HepG2 (cell line): ENCODE results near the gene ZNF416. TPM values are rescaled to one million over a fixed set of nuclear protein-coding genes. Genes with fewer than 3 reads are reported as not detected.

Source experiments
- CENPX ChIP-seq: sonication (generic); formaldehyde crosslinking; IDR thresholded peaks from 2 replicates; pipeline ENCODE4 v1.9.0; 2021; ENCODE audit warnings: mild to moderate bottlenecking, missing genetic modification reagents, moderate library complexity
- DPF2 ChIP-seq: sonication (generic); formaldehyde crosslinking; IDR thresholded peaks from 2 replicates; pipeline ENCODE4 v1.4.0; 2020; ENCODE audit warnings: mild to moderate bottlenecking, low read depth, missing genetic modification reagents, borderline replicate concordance
- ESRRA ChIP-seq: sonication (generic); formaldehyde crosslinking; IDR thresholded peaks from 2 replicates; pipeline ENCODE4 v1.5.1; 2020; ENCODE audit warnings: mild to moderate bottlenecking, low read depth, missing genetic modification reagents
- ETV5 ChIP-seq: IDR thresholded peaks from 2 replicates; pipeline ENCODE4 v1.6.1; 2018; ENCODE audit warnings: missing biosample characterization, missing genetic modification reagents, inconsistent platforms, borderline replicate concordance
- HHEX ChIP-seq: IDR thresholded peaks from 2 replicates; pipeline ENCODE4 v1.6.1; 2016; ENCODE audit warnings: control low read depth
- KAT7 ChIP-seq: IDR thresholded peaks from 2 replicates; pipeline ENCODE4 v1.6.1; 2018; ENCODE audit warnings: borderline replicate concordance, missing compliant biosample characterization
- MBNL3 ChIP-seq: fragments of 250-450 bp; sonication (Bioruptor Pico); conservative IDR thresholded peaks from 2 replicates; pipeline ENCODE4 v1.8.0; 2022; ENCODE audit warnings: mild to moderate bottlenecking, inconsistent platforms
- MYPOP ChIP-seq: sonication (generic); formaldehyde crosslinking; IDR thresholded peaks from 2 replicates; pipeline ENCODE4 v1.8.1; 2023; ENCODE audit warnings: mild to moderate bottlenecking, moderate library complexity, missing genetic modification reagents
- PAWR ChIP-seq: sonication (generic); formaldehyde crosslinking; IDR thresholded peaks from 2 replicates; pipeline ENCODE4 v1.4.0; 2020; ENCODE audit warnings: missing genetic modification reagents, mild to moderate bottlenecking, borderline replicate concordance
- SRSF1 ChIP-seq: fragments of 200-400 bp; formaldehyde crosslinking; optimal IDR thresholded peaks from 2 replicates; pipeline ENCODE3; 2017; ENCODE audit warnings: mild to moderate bottlenecking, low read depth, low read length, moderate library complexity
- TOPORS ChIP-seq: sonication (generic); formaldehyde crosslinking; IDR thresholded peaks from 2 replicates; pipeline ENCODE4 v1.8.0; 2023; ENCODE audit warnings: mild to moderate bottlenecking, missing genetic modification reagents
- ZBED4 ChIP-seq: sonication (generic); formaldehyde crosslinking; IDR thresholded peaks from 2 replicates; pipeline ENCODE4 v1.4.0; 2020; ENCODE audit warnings: missing genetic modification reagents, borderline replicate concordance
- ZNF143 ChIP-seq: sonication (generic); formaldehyde crosslinking; IDR thresholded peaks from 2 replicates; pipeline ENCODE4 v1.4.0; 2020; ENCODE audit warnings: missing genetic modification reagents
- ZNF280D ChIP-seq: sonication (generic); formaldehyde crosslinking; IDR thresholded peaks from 2 replicates; pipeline ENCODE4 v1.5.1; 2020; ENCODE audit warnings: mild to moderate bottlenecking, missing genetic modification reagents
- ZNF335 ChIP-seq: sonication (generic); formaldehyde crosslinking; IDR thresholded peaks from 2 replicates; pipeline ENCODE4 v1.4.0; 2020; ENCODE audit warnings: missing genetic modification reagents
- ZNF570 ChIP-seq: sonication (generic); formaldehyde crosslinking; IDR thresholded peaks from 2 replicates; pipeline ENCODE4 v1.4.0; 2020; ENCODE audit warnings: mild to moderate bottlenecking, missing genetic modification reagents, borderline replicate concordance
- ZNF781 ChIP-seq: sonication (generic); formaldehyde crosslinking; IDR thresholded peaks from 2 replicates; pipeline ENCODE4 v1.5.1; 2020; ENCODE audit warnings: borderline replicate concordance, mild to moderate bottlenecking, missing genetic modification reagents; ENCODE audit errors: not compliant biosample characterization
- ZSCAN12 ChIP-seq: sonication (generic); formaldehyde crosslinking; IDR thresholded peaks from 2 replicates; pipeline ENCODE4 v1.9.0; 2021; ENCODE audit warnings: mild to moderate bottlenecking, missing genetic modification reagents
- polyA plus RNA-seq, 8 experiments: library from polyadenylated mRNA; depleted of rRNA in 3 of 8; stranded (reverse) in 7 of 8; unstranded in 1 of 8; fragments of >200 nt; fragmentation: Illumina TruSeq in 4 of 8; extraction: Trizol in 4 of 8; gene quantifications; 2 replicates each; pipeline versions ENCODE4 v1.2.1 to v1.2.3, GENCODE V29; 2011 to 2016; ENCODE audit warnings: low read depth in 4 of 8, missing spikeins in 1 of 8, mixed read lengths in 1 of 8; ENCODE audit not compliant: insufficient read depth in 1 of 8
- total RNA-seq, 5 experiments: library from RNA; depleted of rRNA; stranded (reverse); fragments of >200 nt; fragmentation: Illumina TruSeq; extraction: Trizol; gene quantifications; 2 replicates each; pipeline ENCODE4 v1.2.3, GENCODE V29; 2016; ENCODE audit warnings: low read depth in 1 of 5
- TF ChIP-seq, protein P1 (sequence below): IDR thresholded peaks from 2 replicates; pipeline ENCODE4 v1.6.1; 2016; ENCODE audit warnings: missing compliant biosample characterization, missing genetic modification reagents, borderline replicate concordance

Gene ZNF416
- total and polyA plus RNA-seq, 2 of the 13 experiments (the other 11 are each of a cell fraction or from before 2014, with no cell fraction given), result 1.5 to 5.3 TPM

DNA sequence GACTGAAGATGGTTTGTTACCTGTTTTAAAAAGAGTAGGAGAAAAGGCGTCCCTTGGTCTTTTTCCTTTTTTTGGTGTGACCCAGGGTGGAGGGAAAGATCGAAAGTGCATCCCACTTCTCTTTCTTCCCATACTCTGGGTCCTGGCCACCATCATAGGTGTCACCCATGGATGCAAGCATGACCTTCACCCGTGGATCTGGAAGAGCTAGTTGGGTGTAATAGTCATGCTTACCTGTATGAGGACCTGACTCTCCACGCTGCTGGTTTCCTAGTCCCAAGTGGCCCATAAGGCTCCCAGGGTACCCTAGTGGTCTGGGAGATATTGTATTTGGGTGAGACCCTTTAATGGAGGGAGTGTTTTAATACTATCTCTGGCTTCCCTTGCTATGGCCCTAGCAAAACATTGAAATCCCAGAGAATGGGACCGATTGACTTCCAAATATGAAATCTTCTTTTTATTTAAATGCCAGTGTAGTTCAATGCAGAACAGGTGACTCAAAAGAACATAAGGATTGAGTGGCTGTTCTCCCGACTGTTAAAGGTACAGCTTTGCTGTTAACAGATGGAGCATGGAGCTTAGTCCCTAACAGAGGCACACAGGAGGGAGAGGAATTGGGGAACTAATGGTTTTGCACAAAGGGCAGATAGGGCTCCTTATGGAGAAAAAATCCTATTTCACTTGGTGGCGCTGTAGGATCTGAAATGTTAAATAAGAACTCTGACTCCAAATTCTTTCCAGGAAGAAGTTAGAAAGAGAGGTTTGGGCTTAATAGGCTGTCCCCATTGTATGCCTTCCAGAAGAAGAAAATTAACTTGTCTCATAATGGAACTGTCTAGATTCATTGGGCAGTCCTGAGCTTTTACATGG is 12.1 kb downstream of the ZNF416 start (continued):
- no peak for TF ChIP-seq SRSF1
- no peak for TF ChIP-seq MBNL3 (CRISPR knock-in tag)
- peak; percentile 85 for TF ChIP-seq TOPORS (CRISPR knock-in tag)
- TF ChIP-seq ZNF781 (CRISPR knock-in tag), result no peak
- TF ChIP-seq ZNF570 (CRISPR knock-in tag), result no peak
- no peak for TF ChIP-seq ZBED4 (CRISPR knock-in tag)
- no peak for TF ChIP-seq CENPX (CRISPR knock-in tag)
- TF ChIP-seq ZNF280D (CRISPR knock-in tag), result peak; percentile 99
- no peak for TF ChIP-seq ZNF335
- TF ChIP-seq, protein P1, sequence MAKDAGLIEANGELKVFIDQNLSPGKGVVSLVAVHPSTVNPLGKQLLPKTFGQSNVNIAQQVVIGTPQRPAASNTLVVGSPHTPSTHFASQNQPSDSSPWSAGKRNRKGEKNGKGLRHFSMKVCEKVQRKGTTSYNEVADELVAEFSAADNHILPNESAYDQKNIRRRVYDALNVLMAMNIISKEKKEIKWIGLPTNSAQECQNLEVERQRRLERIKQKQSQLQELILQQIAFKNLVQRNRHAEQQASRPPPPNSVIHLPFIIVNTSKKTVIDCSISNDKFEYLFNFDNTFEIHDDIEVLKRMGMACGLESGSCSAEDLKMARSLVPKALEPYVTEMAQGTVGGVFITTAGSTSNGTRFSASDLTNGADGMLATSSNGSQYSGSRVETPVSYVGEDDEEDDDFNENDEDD (CRISPR knock-in tag), result no peak
- TF ChIP-seq ESRRA (CRISPR knock-in tag), result no peak
- no peak for TF ChIP-seq PAWR (CRISPR knock-in tag)
- TF ChIP-seq MYPOP (CRISPR knock-in tag), result no peak
- TF ChIP-seq ZSCAN12 (CRISPR knock-in tag), result no peak
- no peak for TF ChIP-seq ZNF143 (CRISPR knock-in tag)
- TF ChIP-seq HHEX, result no peak
- TF ChIP-seq ETV5, result no peak
- no peak for TF ChIP-seq KAT7 (CRISPR knock-in tag)
- no peak for TF ChIP-seq DPF2 (CRISPR knock-in tag)
